Right lobe of liver (tissue), 4 donors: ENCODE measurements around the gene MYO3B.

Experiments used
- CTCF ChIP-seq, 4 donors: fragments of 200-600 bp in 3 of 4; fragments of 450-650 bp in 1 of 4; IDR thresholded peaks; one replicate each; pipeline versions ENCODE4 v1.5.1 to v1.8.0; 2016 to 2022; ENCODE audit warnings: antibody characterized with exemption in 4 of 4, mild to moderate bottlenecking in 2 of 4
- POLR2A ChIP-seq: fragments of 450-650 bp; IDR thresholded peaks from one replicate; pipeline ENCODE4 v1.6.1; 2017; ENCODE audit warnings: antibody characterized with exemption, mild to moderate bottlenecking
- donor health status: DM: no; HTN: no; CAD: no.
- donor health status: DM: no; HTN: no; CAD: no.
- donor health status: DM: no; HTN: yes; CAD: no.

DNA sequence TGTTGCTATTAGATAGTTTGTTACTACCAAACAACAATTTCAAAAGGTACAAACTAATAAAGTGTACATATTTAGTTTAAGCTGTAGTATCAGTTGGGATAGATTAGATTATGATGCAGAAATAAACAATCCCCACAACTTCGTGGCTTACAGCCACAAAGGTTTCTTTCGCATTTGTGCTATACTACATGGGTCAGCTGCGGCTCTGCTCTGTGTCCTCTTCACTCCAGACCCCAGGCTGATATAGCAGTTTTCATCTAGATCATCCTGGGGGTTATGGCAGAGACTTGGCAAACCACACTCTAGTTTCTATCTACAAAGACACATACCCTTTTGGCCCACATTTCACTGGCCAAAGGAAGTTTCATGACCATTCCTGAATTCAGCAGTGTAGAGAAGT lies 429.2 kb downstream of the MYO3B start:
- no peak for TF ChIP-seq CTCF (IDR thresholded peaks at IDR 0.05)
- no peak for TF ChIP-seq POLR2A
